Measurements from ENCODE around the gene TTC8.
"Not testable (repeated sequence)": the region's sequence is repeated elsewhere in the genome, so short reads cannot be mapped to it uniquely, and the experiment has no call there.

The TTC8 gene

DNA sequence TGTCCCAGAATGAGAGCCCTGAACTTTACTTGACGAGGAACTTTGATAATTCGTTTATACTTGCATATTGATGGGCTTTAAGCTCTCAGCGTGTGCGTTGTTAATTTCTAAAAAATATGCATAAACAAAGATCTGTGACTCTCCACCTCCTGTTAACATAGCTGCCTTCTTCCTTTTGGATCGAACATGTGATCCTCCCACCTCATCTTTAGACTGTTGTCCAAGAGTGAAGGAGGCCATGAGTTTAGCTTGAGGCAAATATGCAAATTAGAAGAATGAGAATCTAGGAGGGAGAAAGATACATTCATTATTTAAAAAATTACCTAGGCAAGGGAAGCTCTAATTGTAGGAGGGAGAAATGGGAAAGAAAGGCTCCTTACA is 617 bp downstream of the TTC8 start:
- no peak for DNase-seq (ENCODE audit: low spot score)

DNA sequence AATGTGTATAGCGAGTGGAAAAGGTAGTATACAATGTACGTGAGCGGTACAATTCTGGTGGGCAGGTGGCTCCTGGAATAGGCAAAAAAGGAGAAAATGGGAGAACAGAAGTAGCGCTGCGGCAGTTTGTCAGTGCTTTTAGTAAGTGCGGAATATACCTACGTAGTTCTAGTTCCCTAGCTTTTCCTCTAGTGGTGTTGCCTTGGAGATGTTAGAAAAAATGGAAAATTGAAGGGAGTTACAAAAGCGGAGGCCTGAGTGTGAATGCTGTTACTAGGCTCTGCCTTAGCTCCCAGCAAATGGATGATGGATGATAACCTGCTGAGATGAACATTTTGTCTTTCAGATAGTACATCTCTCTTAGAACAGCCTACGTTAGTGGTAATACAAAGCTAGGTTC is 1.1 kb downstream of the TTC8 start:
- DNase-seq (ENCODE audit: low spot score) = no peak

DNA sequence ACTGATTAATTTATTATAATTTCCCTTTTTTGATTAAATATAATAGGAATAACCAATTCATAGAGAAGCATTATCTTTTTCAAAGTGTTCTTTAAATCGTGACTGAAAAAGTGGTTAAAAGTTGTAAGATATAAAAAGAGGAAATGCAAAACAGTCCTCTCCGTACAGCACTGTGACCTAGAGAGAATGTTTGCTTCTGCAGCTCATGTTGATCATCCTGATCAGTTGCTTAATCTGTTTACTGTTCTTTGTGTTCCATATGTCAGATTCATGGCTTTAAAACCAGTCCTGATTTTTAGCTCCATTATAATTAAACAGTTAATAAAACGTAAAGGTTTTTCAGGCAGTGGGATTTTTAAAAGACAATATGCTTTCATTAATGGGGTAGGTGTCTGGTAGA is 4.7 kb downstream of the TTC8 start:
- DNase-seq (ENCODE audit: low spot score) = no peak

DNA sequence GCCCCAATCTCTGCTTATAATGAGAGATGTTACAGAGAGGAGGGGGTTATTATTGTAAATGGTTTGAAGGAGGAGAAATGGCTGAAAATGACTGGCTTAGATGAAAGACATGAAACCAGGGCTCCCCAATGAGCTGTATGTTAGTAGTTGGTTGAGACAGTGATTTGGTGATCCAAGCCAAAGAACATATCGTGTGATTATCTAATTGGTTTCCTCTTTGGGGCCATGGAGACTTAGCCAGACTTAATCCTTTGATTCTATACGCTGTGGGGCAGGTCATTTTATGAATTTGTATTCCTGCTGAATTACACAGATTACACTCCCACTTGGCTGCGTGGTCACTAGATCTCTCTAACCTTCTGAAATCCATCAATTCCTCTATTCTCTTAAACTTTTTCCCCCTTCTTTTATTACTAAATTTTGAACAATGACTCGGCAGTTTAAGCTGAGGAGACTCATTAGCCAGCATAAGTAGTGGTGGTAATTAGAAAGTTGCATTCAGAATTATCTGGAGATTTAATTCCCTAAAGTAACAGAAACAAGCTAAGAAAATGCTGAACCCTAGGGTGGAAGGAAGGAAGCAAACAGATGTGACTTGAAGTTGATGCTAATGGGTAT is 5.3 kb downstream of the TTC8 start:
- DNase-seq (ENCODE audit: low spot score) = no peak

DNA sequence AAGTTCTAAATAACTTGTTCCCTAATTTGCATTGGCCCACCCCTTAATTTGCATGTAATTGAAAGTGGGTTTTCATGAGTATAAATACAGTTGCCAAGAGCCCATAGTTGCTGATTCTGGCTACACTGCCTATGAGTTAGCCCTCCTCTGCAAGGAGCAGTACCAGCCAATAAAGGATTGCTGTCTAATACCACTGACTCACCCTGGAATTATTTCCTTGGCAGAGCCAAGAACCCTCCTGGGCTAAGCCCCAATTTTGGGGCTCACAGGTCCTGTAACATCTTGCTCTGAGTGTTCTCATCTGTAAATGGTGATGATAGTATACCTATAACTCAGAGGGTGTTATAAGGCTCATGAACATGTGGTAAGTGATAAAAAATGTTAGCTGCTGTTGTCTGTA is 6.8 kb downstream of the TTC8 start:
- DNase-seq (ENCODE audit: low spot score) = peak; percentile 44

DNA sequence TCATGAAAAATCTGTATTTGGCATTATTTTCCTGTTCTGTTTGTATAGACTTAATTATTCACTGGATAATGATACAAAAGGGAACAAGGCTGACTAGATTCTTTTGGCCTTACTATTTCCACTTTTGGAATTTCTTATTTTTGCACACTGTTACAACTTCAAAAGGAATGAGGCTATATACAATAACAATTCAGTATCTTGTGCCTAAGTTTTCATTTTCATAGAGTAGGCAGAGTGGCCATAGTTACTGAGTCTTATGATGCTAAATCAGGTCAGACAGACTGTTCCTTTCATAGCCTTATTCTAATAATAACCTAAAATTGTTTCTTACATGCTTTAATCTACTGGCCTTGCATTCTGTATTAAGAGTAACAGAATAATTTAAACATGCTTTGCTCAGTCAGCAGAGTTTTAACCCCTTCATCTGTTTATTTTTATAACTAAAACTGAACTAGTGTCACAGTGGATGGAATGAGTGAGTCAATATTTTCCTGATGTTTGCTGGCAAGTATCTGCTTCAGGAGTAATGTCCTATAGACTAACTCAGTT is 10.5 kb downstream of the TTC8 start:
- peak; percentile 22 for DNase-seq (ENCODE audit: low spot score)

DNA sequence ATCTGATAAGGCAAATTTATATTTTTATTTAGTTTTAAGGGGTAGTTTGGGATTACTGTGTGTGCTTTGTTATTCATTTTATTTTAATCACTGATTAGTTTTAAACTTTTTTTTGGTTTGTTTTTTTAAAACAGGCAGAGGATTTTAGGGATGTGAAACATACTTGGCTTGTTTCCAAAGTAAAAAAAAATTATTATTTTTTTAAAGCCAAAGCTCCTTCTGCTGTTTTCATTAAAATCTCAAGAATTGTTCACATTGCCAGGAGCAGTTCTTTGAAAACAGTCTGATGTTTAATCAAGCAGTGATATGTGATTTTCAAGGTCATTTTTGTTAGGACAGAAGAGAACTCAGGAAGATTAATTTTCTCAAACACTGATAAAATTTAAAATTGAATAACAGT is 11.2 kb downstream of the TTC8 start:
- no peak for DNase-seq (ENCODE audit: low spot score)

DNA sequence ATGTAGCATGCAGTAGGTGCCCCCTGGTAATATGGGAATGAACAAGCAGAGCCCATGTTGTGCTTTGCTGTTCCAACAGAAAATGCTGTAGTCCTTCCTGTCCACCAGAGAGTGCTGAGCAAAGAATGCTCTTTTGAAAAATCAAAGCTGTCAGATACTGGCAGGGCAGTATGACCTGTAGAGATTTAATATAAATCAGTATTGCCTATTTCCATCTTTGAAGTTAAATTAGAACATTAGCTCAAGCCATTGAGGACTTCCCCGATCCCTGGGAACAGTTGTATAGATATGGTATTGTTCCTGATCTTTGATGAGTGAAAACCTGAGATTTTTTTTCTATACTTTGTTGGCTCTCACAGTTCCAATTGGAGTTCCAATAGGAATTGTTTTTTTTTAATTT is 13.0 kb downstream of the TTC8 start:
- DNase-seq (ENCODE audit: low spot score) = no peak

DNA sequence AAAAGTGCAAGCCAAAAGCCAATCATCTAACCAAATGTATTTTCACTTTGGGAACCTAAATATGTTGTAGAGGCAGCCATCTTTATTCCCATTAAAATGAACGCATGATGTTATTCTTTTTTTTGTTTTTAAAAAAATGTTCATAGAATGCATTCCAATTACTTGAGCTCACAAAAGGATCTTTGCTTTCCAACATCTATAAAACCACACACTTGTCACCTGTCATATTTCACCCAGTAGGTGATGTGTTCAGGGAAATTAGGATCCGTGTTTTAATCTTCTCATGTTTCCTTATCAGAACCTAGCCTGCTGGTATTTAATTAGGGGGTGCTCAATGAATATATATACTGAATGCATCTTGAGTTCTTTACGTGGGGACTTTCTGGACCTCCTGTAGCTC is 13.6 kb downstream of the TTC8 start:
- no peak for DNase-seq (ENCODE audit: low spot score)

DNA sequence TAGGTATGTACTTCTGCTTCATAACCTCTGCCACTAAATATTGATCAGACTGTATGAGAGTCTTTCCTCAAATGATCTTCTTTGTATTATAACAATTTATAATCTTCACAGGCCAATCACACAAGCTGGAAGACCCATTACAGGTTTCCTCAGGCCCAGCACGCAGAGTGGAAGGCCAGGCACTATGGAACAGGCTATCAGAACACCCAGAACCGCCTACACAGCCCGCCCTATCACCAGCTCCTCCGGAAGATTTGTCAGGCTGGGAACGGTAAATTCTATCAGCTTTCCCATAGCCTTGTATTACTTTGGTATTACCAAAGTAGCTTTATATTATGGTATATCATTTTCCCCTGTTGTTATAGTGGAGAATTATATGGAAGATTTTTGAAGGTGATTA is 16.5 kb downstream of the TTC8 start:
- no peak for DNase-seq (ENCODE audit: low spot score)

DNA sequence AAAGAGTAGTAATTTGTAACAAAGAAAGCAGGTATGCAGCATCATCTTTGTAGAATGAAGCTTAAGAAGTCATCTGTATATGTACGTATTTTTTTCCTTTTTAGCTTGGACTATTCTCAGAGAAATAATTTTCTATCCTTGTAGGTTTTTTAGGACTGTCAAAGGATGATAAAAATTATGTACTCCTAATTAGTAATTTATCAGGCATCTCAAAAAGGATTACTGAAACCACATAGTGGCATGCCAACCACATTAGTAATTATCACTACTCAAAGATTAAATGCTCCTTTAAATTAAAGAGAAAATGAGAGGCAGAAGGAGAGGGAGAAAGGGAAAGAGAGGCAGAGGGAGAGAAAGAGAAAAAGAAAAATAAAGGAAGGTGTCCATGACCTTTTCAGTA is 17.3 kb downstream of the TTC8 start:
- no peak for DNase-seq (ENCODE audit: low spot score)

DNA sequence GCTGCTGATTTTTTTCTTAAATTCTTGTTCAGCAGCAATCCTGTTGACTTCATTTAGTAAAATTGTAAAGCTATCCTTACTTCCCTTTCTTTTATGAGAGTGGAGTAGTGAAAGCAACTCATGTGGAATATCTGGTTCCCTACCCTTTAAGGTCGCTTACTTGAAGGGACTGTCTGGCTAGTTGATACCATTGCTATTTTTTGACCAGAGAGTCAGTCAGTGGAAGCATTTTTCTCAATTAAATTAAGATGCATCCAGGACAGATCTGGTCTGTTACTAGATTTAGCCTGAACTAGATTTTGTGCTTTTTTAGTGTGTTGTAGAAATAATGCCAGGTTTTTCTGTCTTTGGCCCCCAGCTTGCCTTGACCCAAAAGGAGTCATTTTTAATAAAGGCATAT is 18.0 kb downstream of the TTC8 start:
- no peak for DNase-seq (ENCODE audit: low spot score)

DNA sequence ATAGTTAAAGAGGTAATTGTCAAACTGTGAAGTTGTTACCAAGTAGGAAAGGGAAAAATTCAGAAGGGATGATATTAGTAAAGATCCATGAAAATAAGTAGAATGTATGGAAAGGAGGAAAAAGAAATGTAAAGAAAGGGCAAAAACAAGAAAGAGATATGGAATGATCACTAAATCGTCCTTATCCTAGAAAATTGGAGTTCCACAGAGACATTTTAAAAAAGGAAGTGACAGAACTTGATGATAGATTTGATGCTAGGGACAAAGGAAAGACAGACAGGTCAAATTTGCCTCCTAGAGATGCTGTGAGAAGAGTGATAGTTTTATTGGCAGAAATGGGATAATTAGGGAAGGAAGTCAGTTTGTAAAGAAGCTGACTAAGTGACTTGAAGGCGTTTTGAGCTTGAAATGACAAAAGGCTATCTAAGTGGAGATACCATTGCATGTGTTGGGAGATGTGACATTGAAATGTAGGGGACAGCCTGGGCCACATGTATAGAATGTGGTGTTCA is 20.6 kb downstream of the TTC8 start:
- no peak for DNase-seq (ENCODE audit: low spot score)

DNA sequence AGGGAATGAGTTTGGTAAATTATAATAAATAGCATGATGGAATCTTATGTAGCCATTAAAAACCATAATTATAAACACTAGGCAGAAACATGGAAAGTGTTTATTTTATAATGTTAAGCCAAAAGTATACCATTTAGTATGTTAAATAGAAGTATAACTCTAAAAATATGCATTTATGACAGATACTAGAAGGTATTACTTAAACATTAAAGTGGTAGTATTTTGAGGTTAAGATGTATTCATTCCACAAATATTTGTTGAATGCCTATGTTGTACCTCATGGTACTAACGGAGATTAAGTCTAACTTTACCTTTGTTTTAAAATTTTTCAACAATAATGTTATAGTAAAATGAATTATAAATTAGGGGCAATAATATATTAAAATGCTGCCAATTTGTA is 24.1 kb downstream of the TTC8 start:
- no peak for DNase-seq (ENCODE audit: low spot score)

DNA sequence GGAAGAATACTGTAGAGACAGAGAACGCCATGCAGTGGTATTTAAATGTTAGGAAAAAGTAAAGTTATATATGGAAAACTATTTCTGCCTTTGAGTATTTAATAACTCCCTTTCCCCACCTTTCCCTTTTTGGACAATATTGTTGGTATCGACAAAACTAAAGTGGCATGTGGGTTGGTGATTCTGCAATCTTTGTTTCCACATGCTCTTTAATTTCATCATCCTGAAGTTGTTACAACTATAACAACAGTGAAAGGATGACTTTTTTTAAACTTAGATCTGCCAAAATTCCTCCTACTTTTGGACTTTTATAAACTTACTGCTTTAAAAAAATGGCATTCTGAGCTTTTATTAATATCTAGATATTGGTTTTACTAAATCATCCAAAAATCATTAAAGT is 25.3 kb downstream of the TTC8 start:
- no peak for DNase-seq (ENCODE audit: low spot score)

DNA sequence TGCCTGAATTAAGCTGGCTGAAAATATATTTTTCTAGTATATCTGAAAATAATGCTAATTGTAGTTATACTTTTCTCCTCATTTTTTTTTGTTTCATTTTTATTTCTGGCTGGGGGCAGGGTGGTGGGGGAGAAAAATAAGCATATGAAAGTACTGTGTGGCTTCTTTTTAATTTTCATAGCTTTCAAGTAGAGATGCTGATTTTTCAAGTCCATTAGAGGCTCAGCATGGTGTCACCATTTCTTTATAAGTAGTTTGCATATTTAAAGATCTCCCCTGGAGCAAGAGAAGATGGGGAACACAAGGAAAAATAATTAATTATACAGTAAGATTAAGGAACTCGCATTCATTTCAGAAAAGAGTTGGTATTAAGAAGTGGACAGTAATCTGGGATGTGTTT is 27.1 kb downstream of the TTC8 start:
- DNase-seq (ENCODE audit: low spot score) = no peak

DNA sequence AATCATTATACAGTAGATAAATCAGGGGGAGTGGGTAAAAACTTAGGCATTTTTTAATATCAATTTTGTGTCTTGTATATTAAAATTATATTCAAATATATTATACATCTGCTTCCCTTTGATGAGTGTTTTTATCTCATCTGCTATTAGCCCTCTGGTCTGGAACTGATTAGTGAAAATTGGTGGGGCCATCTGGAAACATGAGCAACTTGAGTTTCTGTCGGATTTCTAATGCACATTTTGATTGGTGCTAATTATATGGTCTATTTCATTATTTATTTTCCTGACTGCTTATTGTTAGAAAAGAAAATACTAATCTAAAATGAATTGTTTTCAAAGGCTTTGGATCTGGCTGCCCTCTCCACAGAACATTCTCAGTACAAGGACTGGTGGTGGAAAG is 28.2 kb downstream of the TTC8 start:
- no peak for DNase-seq (ENCODE audit: low spot score)

DNA sequence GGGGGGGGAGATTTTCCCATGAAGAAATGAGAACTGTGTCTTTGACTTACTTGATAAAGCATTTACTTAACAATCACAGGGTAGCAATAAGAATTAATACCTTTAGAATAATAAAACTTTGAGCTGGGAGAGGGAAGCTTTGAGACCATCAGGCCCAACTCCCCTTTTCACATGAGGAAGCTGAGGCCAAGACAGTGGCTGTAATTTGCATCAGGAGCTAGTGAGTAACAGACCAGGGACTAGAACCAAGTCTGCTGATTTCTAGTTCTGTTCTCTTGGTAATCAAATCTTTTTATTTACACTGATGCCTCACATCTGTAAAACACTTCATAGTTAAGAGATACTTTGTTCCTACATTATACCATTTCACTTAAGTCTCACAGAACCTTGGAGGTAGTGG is 28.7 kb downstream of the TTC8 start:
- no peak for DNase-seq (ENCODE audit: low spot score)

DNA sequence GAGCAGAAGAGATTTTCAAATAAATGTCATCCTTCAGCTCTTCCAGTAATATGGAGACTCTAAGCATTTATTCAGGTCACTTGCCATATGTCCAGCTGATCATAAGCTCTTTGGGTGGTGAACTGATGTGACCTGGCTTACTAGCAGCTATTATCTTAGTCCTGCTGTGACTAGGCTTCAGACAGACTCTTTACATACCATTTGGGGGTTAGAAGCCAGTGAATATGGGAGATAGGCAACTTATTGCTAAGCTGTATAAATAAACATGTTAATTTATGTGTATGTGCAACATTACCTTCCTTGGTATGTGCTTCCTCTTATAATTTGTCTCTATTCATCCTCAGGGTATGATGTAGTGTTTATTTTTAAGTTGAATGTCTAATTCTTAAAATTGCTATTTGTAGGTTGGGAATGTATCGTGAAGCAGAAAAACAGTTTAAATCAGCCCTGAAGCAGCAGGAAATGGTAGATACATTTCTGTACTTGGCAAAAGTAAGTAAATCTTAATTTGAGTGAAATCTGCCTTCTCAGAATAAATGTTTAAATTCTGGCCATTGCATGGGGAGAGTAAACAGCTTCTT is 32.4 kb downstream of the TTC8 start:
- no peak for DNase-seq (ENCODE audit: low spot score)

DNA sequence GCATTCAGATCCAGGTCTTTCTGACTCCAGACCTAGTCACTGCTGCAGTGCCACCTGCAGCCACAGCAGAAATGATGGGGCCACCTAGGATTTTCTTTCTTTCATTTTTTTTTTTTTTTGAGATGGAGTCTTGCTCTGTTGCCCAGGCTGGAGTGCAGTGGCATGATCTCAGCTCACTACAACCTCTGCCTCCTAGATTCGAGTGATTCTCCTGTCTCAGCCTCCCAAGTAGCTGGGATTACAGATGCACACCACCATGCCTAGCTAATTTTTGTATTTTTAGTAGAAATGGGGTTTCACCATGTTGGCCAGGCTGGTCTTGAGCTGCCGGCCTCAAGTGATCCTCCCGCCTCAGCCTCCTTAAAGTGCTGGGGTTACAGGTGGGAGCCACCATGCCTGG is 33.4 kb downstream of the TTC8 start:
- not testable (repeated sequence) for DNase-seq (ENCODE audit: low spot score)

DNA sequence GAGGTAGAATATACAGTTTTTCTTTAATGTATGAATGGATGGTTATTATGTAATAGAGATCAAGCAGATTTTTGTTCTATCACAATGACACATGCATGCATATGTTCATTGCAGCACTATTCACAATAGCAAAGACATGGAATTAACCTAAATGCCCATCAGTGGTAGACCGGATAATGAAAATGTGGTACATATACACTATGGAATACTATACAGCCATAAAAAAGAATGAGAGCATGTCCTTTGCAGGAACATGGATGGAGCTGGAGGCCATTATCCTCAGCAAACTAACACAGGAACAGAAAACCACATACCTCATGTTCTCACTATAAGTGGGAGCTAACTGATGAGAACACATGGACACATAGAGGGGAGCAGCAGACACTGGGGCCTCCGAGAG is 34.7 kb downstream of the TTC8 start:
- not testable (repeated sequence) for DNase-seq (ENCODE audit: low spot score)

DNA sequence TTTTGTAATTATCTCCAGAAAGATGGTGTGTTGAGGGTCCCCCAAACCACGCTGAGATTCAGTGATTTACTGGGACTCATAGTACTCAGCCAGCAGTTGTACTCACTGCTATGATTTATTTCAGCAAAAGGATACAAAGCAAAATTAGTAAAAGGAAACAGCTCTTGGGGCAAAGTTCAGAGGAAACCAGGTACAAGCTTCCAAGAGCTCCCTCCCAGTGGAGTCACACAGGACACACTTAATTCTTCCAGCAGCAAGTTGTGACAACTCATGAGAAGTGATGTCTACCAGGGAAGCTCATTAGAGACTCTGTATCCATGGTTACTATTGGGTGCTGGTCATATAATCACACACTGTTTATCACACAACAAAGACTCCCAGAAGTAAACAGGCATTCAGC is 38.7 kb downstream of the TTC8 start:
- no peak for DNase-seq (ENCODE audit: low spot score)

DNA sequence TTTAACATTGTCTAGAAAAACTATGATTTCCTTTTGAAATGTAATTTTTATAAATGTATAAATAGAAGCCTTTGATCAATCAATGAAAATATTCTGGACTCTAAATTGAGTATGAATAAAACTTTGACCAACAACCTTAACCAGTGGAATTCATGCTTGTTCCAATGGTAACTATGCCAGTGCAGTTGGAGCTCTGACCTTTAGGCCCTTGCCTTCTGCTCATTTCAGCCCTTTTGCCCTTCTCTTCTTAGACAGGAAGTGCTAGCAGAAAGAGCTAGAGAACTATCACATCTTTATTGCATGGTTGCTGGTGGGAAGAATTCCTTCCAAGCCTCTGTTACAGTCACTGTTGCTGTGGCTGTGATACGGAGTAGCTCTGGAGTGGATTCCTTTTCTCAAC is 39.7 kb downstream of the TTC8 start:
- no peak for DNase-seq (ENCODE audit: low spot score)

DNA sequence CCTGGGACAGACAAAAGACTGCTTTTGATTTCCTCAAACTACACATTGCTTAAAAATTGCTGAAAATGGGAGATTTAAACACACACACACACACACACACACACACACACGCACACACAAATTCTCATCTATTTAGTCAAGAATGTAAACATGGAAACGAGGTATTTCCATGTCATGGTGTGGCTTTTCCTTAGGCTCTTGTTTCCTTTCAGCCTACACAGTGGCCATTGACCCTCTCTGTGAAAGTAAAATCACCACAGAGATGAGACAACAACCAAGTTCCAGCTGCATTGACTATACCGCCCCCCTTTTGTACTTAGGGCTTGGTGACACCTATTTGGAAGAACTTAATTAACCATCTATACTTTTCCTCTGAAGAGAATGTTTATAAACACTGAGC is 41.9 kb downstream of the TTC8 start:
- peak; percentile 17 for DNase-seq (ENCODE audit: low spot score)

Data from AG08396 (cell line).